Kidney (tissue), 14 donors: ENCODE data around the gene SLC7A7. TPM values are rescaled to one million over a fixed set of nuclear protein-coding genes. Genes with fewer than 3 reads are reported as not detected.
"Not testable (repeated sequence)": the region's sequence is repeated elsewhere in the genome, so short reads cannot be mapped to it uniquely, and the experiment has no call there.

Experiments
- DNase-seq, 5 donors: peaks; one replicate each; pipeline ENCODE4 v3.0.0-alpha.2; 2013 to 2020
- FAIRE-seq: peaks from 2 replicates; lab custom pipeline; 2012; peaks lifted over from hg19 to GRCh38; lab: Jason Lieb, UNC
- H3K27ac ChIP-seq, 2 donors: one replicate each; pipeline ENCODE4 v1.7.0; 2013; ENCODE audit warnings: low read depth in 2 of 2, low read length in 2 of 2, inconsistent platforms in 1 of 2
- H3K27me3 ChIP-seq: one replicate; pipeline ENCODE4 v1.7.1; 2013; ENCODE audit warnings: low read length, inconsistent platforms; ENCODE audit not compliant: control insufficient read depth, insufficient read depth
- H3K36me3 ChIP-seq, 3 donors: one replicate each; pipeline versions ENCODE4 v1.7.0 to v1.7.1; 2013; ENCODE audit warnings: low read length in 3 of 3, control low read depth in 1 of 3, inconsistent platforms in 1 of 3; ENCODE audit not compliant: insufficient read depth in 3 of 3, control insufficient read depth in 2 of 3
- H3K4me1 ChIP-seq, 3 donors: one replicate each; pipeline versions ENCODE4 v1.7.0 to v1.7.1; 2013; ENCODE audit warnings: low read length in 3 of 3, inconsistent platforms in 1 of 3, low read depth in 1 of 3; ENCODE audit not compliant: control insufficient read depth in 2 of 3, insufficient read depth in 2 of 3
- H3K4me3 ChIP-seq, 3 donors: one replicate each; pipeline versions ENCODE4 v1.7.0 to v1.8.1; 2013; ENCODE audit warnings: low read length in 3 of 3, control low read depth in 1 of 3, inconsistent platforms in 1 of 3
- H3K9ac ChIP-seq, 3 donors: one replicate each; pipeline versions ENCODE4 v1.7.0 to v1.7.1; 2013; ENCODE audit warnings: low read length in 3 of 3, control low read depth in 1 of 3, inconsistent platforms in 1 of 3
- H3K9me3 ChIP-seq, 3 donors: one replicate each; pipeline versions ENCODE4 v1.7.0 to v1.7.1; 2013; ENCODE audit warnings: low read length in 3 of 3, control low read depth in 1 of 3, inconsistent platforms in 1 of 3; ENCODE audit not compliant: control insufficient read depth in 2 of 3, insufficient read depth in 1 of 3
- CTCF ChIP-seq: IDR thresholded peaks from 3 replicates; pipeline ENCODE4 v1.5.1; 2012; ENCODE audit warnings: mild to moderate bottlenecking, moderate library complexity, borderline replicate concordance; ENCODE audit not compliant: insufficient read depth; ENCODE audit errors: extremely low read depth
- intact Hi-C: fragments of 100-400 bp; cut with DNase I; formaldehyde crosslinking; loops from one replicate; pipeline ENCODE4 v1.11.1; 2022
- polyA plus RNA-seq: library from polyadenylated mRNA; stranded (reverse); fragments of 350-450 nt; fragmentation: Illumina TruSeq; extraction: RNeasy Lipid Tissue Mini Kit (QIAGEN cat#74804); gene quantifications from one replicate; pipeline ENCODE4 v1.2.3, GENCODE V29; 2014; ENCODE audit warnings: low read depth, low replicate concordance; ENCODE audit not compliant: insufficient read depth
- total RNA-seq: library from RNA; stranded (reverse); fragmentation: NEBNext Ultra II Directional; extraction: Animal tissue kit (Norgen Biotek cat#: 25700); gene quantifications from one replicate; pipeline ENCODE4 v1.2.1, GENCODE V29; 2021
- donor health status: control.
- donor health status: control.
- donor health status: control.
- donor health status: control.
- donor health status: control.
- donor health status: DM: yes; HTN: yes; CAD: no.
- donor health status: Normal renal cell carcinoma (clear cell type).

The SLC7A7 gene
- total and polyA plus RNA-seq, 2 donors from 2014 or later, result 26.6 to 235 TPM

GRCh38 chr14:22780941-22781300, 34.3 kb downstream of the SLC7A7 start:
- H3K9me3 ChIP-seq, result no peaks in the 10 kb centered on the region
- no peak for DNase-seq
- intact Hi-C loops, result no loop called here
- H3K9ac ChIP-seq, result no peak overlapping the region
- no peak overlapping the region for H3K4me3 ChIP-seq
- no peak for TF ChIP-seq CTCF
- FAIRE-seq, result no peak
- no peaks in the 10 kb centered on the region for H3K27me3 ChIP-seq
- H3K27ac ChIP-seq, result peak overlapping the region; percentile 14 to 45
- peaks cover 0 to 9% (median 5%) of the 10 kb centered on the region in 3 donors for H3K4me1 ChIP-seq
- H3K36me3 ChIP-seq, result peaks cover 0 to 2% (median 0%) of the 10 kb centered on the region in 3 donors

- Histone ChIP-seq H3K4me3 (no peak overlapping the region), H3K27me3 (no peaks in the 10 kb centered on the region), H3K36me3 (peaks cover 2 to 6% (median 4%) of the 10 kb centered on the region in 3 donors), H3K9me3 (no peaks in the 10 kb centered on the region), H3K4me1 (peaks cover 0 to 9% (median 5%) of the 10 kb centered on the region in 3 donors), H3K9ac (no peak overlapping the region), H3K27ac (peak overlapping the region; percentile 2 to 56)
- DNase-seq (no peak), FAIRE-seq (no peak)
- TF ChIP-seq CTCF, result no peak
- intact Hi-C loops, result no loop called here
Measured at GRCh38 chr14:22780105-22780679, 35.0 kb downstream of the SLC7A7 start.

GRCh38 chr14:22778084-22778483, 37.2 kb downstream of the SLC7A7 start:
- Histone ChIP-seq H3K36me3 (peaks cover 5 to 21% (median 16%) of the 10 kb centered on the region in 3 donors), H3K4me1 (peaks cover 0 to 9% (median 5%) of the 10 kb centered on the region in 3 donors), H3K4me3 (no peak overlapping the region), H3K9ac (no peak overlapping the region), H3K27ac (no peak overlapping the region), H3K27me3 (no peaks in the 10 kb centered on the region), H3K9me3 (no peaks in the 10 kb centered on the region)
- no peak for FAIRE-seq
- intact Hi-C loops, result no loop called here
- TF ChIP-seq CTCF, result no peak
- no peak for DNase-seq

GRCh38 chr14:22776849-22777248, 38.4 kb downstream of the SLC7A7 start:
- H3K36me3 ChIP-seq, result peaks cover 8 to 22% (median 16%) of the 10 kb centered on the region in 3 donors
- DNase-seq, H3K4me1 ChIP-seq, H3K27ac ChIP-seq, H3K4me3 ChIP-seq, intact Hi-C loops, H3K9me3 ChIP-seq, H3K27me3 ChIP-seq, H3K9ac ChIP-seq, FAIRE-seq: not testable (repeated sequence)
